DOHH2 (cell line): Measurements from ENCODE around the gene CDK19.
"Not testable (repeated sequence)": the region's sequence is repeated elsewhere in the genome, so short reads cannot be mapped to it uniquely, and the experiment has no call there.

ENCODE experiments used
- CTCF ChIP-seq: fragments of 200-600 bp; sonication (generic); IDR thresholded peaks from one replicate; pipeline ENCODE4 v1.5.1; 2014; ENCODE audit warnings: antibody characterized with exemption, mild to moderate bottlenecking, low read depth, low read length; ENCODE audit not compliant: poor library complexity, severe bottlenecking
- EZH2phosphoT487 ChIP-seq: fragments of 200-600 bp; sonication (generic); IDR thresholded peaks from 2 replicates; pipeline ENCODE4 v1.6.1; 2017; ENCODE audit warnings: borderline replicate concordance, mild to moderate bottlenecking, antibody characterized with exemption, low read length, moderate library complexity, mixed read lengths

- TF ChIP-seq EZH2phosphoT487, CTCF: not testable (repeated sequence)
These were observed 237.6 kb downstream of the CDK19 start for GRCh38 chr6:110577596-110578167.
